NT2/D1 (cell line): ENCODE measurements around the gene PLCB4.
A peak's percentile ranks its signal among the peaks of the same experiment; 100 is the strongest.
"Not testable (repeated sequence)": the region's sequence is repeated elsewhere in the genome, so short reads cannot be mapped to it uniquely, and the experiment has no call there.

Experiments
- DNase-seq: peaks from one replicate; pipeline ENCODE4 v3.0.0-alpha.2; 2011; ENCODE audit warnings: low read depth, low spot score
- H3K27me3 ChIP-seq: 2 replicates; pipeline ENCODE4 v1.6.0; 2011; ENCODE audit warnings: mild to moderate bottlenecking; ENCODE audit not compliant: insufficient read length, insufficient read depth
- H3K36me3 ChIP-seq: 2 replicates; pipeline ENCODE4 v1.6.1; 2011; ENCODE audit warnings: mild to moderate bottlenecking, low read length, mixed read lengths; ENCODE audit not compliant: insufficient read depth, insufficient read length
- H3K4me1 ChIP-seq: 2 replicates; pipeline ENCODE4 v1.5.1; 2011; ENCODE audit not compliant: insufficient read depth, insufficient read length
- H3K4me3 ChIP-seq: 2 replicates; pipeline ENCODE4 v1.5.1; 2011; ENCODE audit warnings: low read depth; ENCODE audit not compliant: insufficient read length
- H3K9ac ChIP-seq: 2 replicates; pipeline ENCODE4 v1.6.0; 2011; ENCODE audit warnings: low read depth; ENCODE audit not compliant: insufficient read length
- H3K9me3 ChIP-seq: 2 replicates; pipeline ENCODE4 v1.5.1; 2011; ENCODE audit warnings: mild to moderate bottlenecking, low read length; ENCODE audit not compliant: insufficient read depth
- SUZ12 ChIP-seq: IDR thresholded peaks from 2 replicates; pipeline ENCODE4 v1.6.1; 2011; ENCODE audit not compliant: insufficient read length, insufficient read depth; ENCODE audit errors: extremely low read depth
- YY1 ChIP-seq: IDR thresholded peaks from 2 replicates; pipeline ENCODE4 v1.6.1; 2011; ENCODE audit not compliant: insufficient read length, insufficient read depth
- ZNF274 ChIP-seq: IDR thresholded peaks from 2 replicates; pipeline ENCODE4 v1.6.1; 2011; ENCODE audit warnings: mild to moderate bottlenecking, low read depth, low read length

PLCB4 gene

GRCh38 chr20:9375221-9375681, 306.4 kb downstream of the PLCB4 start:
- peak; percentile 83 for DNase-seq
- no peak overlapping the region for H3K9ac ChIP-seq

DNA sequence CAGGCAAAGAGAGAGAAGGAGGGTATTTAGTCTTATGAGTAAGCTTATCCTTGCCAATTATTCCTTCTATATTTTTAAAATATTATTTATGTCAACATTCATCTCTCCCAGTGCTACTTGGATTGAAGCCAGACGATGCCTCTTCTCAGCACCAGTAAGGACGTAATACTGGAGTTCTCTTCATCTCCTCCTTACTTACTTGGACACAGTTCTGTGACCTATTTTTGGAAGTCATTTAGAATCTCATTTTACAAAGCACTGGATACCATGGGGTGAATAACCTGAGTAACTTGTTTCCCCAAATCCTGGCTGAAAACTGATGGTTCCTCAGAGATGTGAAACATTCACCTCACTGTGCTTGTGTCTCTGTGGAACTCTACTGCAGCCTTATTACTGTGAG, 308.1 kb downstream of the PLCB4 start:
- no peak overlapping the region for H3K9ac ChIP-seq
- TF ChIP-seq SUZ12 (no peak), YY1 (no peak), ZNF274 (no peak)
- no peaks in the 10 kb centered on the region for H3K4me1 ChIP-seq
- no peak for DNase-seq
- H3K4me3 ChIP-seq, result no peak overlapping the region
- peaks cover 2% of the 10 kb centered on the region for H3K36me3 ChIP-seq
- no peaks in the 10 kb centered on the region for H3K27me3 ChIP-seq
- H3K9me3 ChIP-seq, result peaks cover 4% of the 10 kb centered on the region; the same call in 1 of the 2 replicates

More at GRCh38 chr20:9375221-9375681, 306.4 kb downstream of the PLCB4 start:
- Histone ChIP-seq H3K4me3 (no peak overlapping the region), H3K4me1 (no peaks in the 10 kb centered on the region), H3K27me3 (no peaks in the 10 kb centered on the region), H3K36me3 (peaks cover 5% of the 10 kb centered on the region), H3K9me3 (peaks cover 4% of the 10 kb centered on the region; the same call in 1 of the 2 replicates)
- TF ChIP-seq ZNF274 (no peak), YY1 (no peak), SUZ12 (no peak)

DNA sequence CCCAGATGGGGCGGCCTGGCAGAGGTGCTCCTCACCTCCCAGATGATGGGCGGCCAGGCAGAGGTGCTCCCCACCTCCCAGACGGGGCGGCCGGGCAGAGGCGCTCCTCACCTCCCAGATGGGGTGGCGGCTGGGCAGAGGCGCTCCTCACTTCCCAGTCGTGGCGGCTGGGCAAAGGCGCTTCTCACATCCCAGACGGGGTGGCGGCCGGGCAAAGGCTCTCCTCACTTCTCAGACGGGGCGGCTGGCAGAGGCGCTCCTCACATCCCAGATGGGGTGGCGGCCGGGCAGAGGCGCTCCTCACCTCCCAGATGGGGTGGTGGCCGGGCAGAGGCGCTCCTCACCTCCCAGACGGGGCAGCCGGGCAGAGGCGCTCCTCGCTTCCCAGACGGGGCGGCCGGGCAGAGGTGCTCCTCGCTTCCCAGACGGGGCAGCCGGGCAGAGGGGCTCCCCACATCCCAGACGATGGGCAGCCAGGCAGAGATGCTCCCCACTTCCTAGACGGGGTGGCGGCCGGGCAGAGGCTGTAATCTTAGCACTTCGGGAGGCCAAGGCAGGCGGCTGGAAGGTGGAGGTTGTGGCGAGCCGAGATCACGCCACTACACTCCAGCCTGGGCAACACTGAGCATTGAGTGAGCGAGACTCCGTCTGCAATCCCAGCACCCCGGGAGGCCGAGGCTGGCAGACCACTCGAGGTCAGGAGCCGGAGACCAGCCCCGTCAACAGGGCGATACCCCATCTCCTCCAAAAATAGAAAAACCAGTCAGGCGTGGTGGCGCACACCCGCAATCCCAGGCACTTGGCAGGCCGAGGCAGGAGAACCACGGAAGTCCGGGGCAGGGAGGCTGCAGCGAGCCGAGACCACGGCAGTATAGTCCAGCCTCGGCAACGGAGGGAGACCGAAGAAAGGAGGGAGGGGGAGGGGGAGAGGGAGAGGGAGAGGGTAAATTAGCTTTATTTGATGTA, 316.7 kb downstream of the PLCB4 start:
- not testable (repeated sequence) for H3K9ac ChIP-seq, H3K27me3 ChIP-seq, H3K36me3 ChIP-seq, DNase-seq, H3K4me1 ChIP-seq, H3K4me3 ChIP-seq
- H3K9me3 ChIP-seq, result peaks cover 42% of the 10 kb centered on the region

- Histone ChIP-seq H3K4me3 (no peak overlapping the region), H3K9ac (no peak overlapping the region), H3K36me3 (peaks cover 4% of the 10 kb centered on the region), H3K4me1 (no peaks in the 10 kb centered on the region), H3K9me3 (peaks cover 33% of the 10 kb centered on the region), H3K27me3 (no peaks in the 10 kb centered on the region)
- TF ChIP-seq SUZ12, result no peak
- no peak for TF ChIP-seq YY1
- TF ChIP-seq ZNF274, result no peak
- DNase-seq, result no peak
These were observed 319.4 kb downstream of the PLCB4 start for GRCh38 chr20:9388160-9388812.

GRCh38 chr20:9388813-9389161, 319.9 kb downstream of the PLCB4 start:
- Histone ChIP-seq H3K9me3 (peaks cover 28% of the 10 kb centered on the region), H3K4me1 (no peaks in the 10 kb centered on the region), H3K9ac (no peak overlapping the region), H3K4me3 (no peak overlapping the region), H3K27me3 (no peaks in the 10 kb centered on the region), H3K36me3 (peaks cover 4% of the 10 kb centered on the region)
- no peak for DNase-seq
- TF ChIP-seq YY1, result no peak
- TF ChIP-seq SUZ12, result no peak
- TF ChIP-seq ZNF274, result no peak

DNA sequence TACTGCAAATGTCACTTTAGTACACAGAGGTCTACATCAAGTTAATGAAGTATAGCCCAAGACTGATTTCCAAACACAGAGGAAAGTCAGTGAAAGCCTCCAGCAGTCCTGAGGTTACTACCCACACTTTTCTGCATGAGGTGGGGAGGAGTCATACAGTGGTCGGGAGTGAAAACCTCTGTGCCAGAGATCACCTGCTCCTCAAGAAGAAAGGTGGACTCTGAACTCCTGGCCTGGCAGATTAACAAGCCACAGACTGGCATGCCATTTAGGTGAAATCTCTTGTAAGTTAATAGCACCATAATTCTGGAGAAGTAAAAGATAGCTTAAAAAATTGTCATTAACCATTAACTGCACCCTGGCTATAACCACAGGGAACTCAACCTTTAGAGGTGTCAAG, 320.5 kb downstream of the PLCB4 start:
- Histone ChIP-seq H3K4me3 (no peak overlapping the region), H3K9ac (no peak overlapping the region), H3K36me3 (peaks cover 4% of the 10 kb centered on the region), H3K27me3 (no peaks in the 10 kb centered on the region), H3K9me3 (peaks cover 23% of the 10 kb centered on the region), H3K4me1 (no peaks in the 10 kb centered on the region)
- DNase-seq, result no peak
- TF ChIP-seq ZNF274 (no peak), SUZ12 (no peak), YY1 (no peak)

GRCh38 chr20:9390441-9390840, 321.6 kb downstream of the PLCB4 start:
- H3K4me3 ChIP-seq, result no peak overlapping the region
- peaks cover 4% of the 10 kb centered on the region for H3K36me3 ChIP-seq
- H3K9ac ChIP-seq, result no peak overlapping the region
- no peak for DNase-seq
- H3K9me3 ChIP-seq, result peaks cover 18% of the 10 kb centered on the region; the same call in 1 of the 2 replicates
- TF ChIP-seq ZNF274 (no peak), SUZ12 (no peak), YY1 (no peak)
- H3K27me3 ChIP-seq, result no peaks in the 10 kb centered on the region
- no peaks in the 10 kb centered on the region for H3K4me1 ChIP-seq
